SK-N-MC (cell line): ENCODE results near the gene CMTM5.

Source experiments
- EZH2 ChIP-seq: fragments of 200-600 bp; sonication (generic); IDR thresholded peaks from one replicate; pipeline ENCODE4 v1.6.1; 2017; ENCODE audit warnings: antibody characterized with exemption
- FOXP2 ChIP-seq: optimal IDR thresholded peaks from 2 replicates; pipeline ENCODE3; 2011; ENCODE audit warnings: mild to moderate bottlenecking, moderate library complexity; ENCODE audit not compliant: insufficient read depth; ENCODE audit errors: extremely low read length, control extremely low read depth
- POLR2AphosphoS5 ChIP-seq: IDR thresholded peaks from 2 replicates; pipeline ENCODE4 v1.6.1; 2012; ENCODE audit warnings: mild to moderate bottlenecking, low read depth, low read length, borderline replicate concordance

DNA sequence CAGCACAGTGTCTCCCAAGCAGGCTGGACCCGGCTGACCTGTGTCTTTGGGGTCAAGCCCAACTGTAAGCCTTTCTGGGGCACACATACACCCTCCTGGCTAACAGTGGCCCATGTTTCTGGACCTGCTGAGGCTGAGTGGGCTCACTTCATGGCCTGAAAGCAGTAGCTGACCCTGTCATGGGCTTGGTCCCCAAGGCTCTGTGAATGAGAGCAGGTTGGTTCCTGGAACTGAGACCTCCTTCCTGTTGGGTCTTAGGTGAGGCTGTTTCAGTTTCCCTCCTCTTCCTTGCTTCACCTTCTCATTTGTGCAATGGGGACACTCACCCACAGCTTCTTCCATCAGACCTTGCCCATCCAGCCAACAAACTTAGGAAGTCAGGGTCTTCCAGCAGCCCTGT is 5.0 kb upstream of the CMTM5 start:
- TF ChIP-seq POLR2AphosphoS5 (no peak), EZH2 (no peak), FOXP2 (no peak)
